H9 (cell line): ENCODE results near the gene NDUFB4. TPM values are rescaled to one million over a fixed set of nuclear protein-coding genes. Genes with fewer than 3 reads are reported as not detected.

Experiments
- DNase-seq: peaks from one replicate; pipeline ENCODE4 v3.0.0-alpha.2; 2017
- H2AFZ ChIP-seq: one replicate; pipeline ENCODE4 v1.6.1; 2013; ENCODE audit warnings: mild to moderate bottlenecking, low read length, control low read depth, moderate library complexity
- H2AK5ac ChIP-seq: 2 replicates; pipeline ENCODE4 v1.6.1; 2013; ENCODE audit warnings: low read length, control low read depth, mixed read lengths; ENCODE audit not compliant: insufficient read length
- H2BK120ac ChIP-seq: one replicate; pipeline ENCODE4 v1.6.1; 2013; ENCODE audit warnings: low read depth, mild to moderate bottlenecking, low read length, control low read depth, inconsistent platforms; ENCODE audit not compliant: poor library complexity, severe bottlenecking
- H2BK12ac ChIP-seq: 2 replicates; pipeline ENCODE4 v1.6.1; 2013; ENCODE audit warnings: low read length, control low read depth, mixed read lengths, low read depth; ENCODE audit not compliant: insufficient read length
- H2BK15ac ChIP-seq: 2 replicates; pipeline ENCODE4 v1.6.1; 2013; ENCODE audit warnings: low read depth, low read length, control low read depth
- H2BK20ac ChIP-seq: one replicate; pipeline ENCODE4 v1.6.1; 2013; ENCODE audit warnings: low read depth, mild to moderate bottlenecking, low read length, control low read depth, inconsistent platforms; ENCODE audit not compliant: poor library complexity, severe bottlenecking
- H2BK5ac ChIP-seq: 2 replicates; pipeline ENCODE4 v1.6.1; 2013; ENCODE audit warnings: low read length, control low read depth, mixed read lengths; ENCODE audit not compliant: insufficient read length
- H3K14ac ChIP-seq: 2 replicates; pipeline ENCODE4 v1.6.1; 2013; ENCODE audit warnings: low read length, control low read depth; ENCODE audit not compliant: insufficient read depth
- H3K18ac ChIP-seq: 2 replicates; pipeline ENCODE4 v1.6.1; 2013; ENCODE audit warnings: low read depth, mild to moderate bottlenecking, mixed read lengths, low read length, control low read depth; ENCODE audit not compliant: insufficient read length
- H3K23ac ChIP-seq: 2 replicates; pipeline ENCODE4 v1.6.1; 2013; ENCODE audit warnings: low read length, control low read depth, mixed read lengths, low read depth; ENCODE audit not compliant: insufficient read length
- H3K23me2 ChIP-seq: 2 replicates; pipeline ENCODE4 v1.6.1; 2013; ENCODE audit warnings: low read depth, mild to moderate bottlenecking, mixed read lengths, low read length, control low read depth; ENCODE audit not compliant: insufficient read length, poor library complexity, severe bottlenecking
- H3K27ac ChIP-seq: 2 replicates; pipeline ENCODE4 v1.5.1; 2013; ENCODE audit warnings: low read length, control low read depth, mixed read lengths, low read depth; ENCODE audit not compliant: insufficient read length
- H3K27me3 ChIP-seq: 2 replicates; pipeline ENCODE4 v1.6.1; 2013; ENCODE audit warnings: low read length, control low read depth, inconsistent platforms; ENCODE audit not compliant: insufficient read depth
- H3K4ac ChIP-seq: 2 replicates; pipeline ENCODE4 v1.6.1; 2013; ENCODE audit warnings: low read depth, mild to moderate bottlenecking, control low read depth, inconsistent platforms, low read length, moderate library complexity
- H3K4me1 ChIP-seq: 2 replicates; pipeline ENCODE4 v1.6.1; 2013; ENCODE audit warnings: low read length, control low read depth, inconsistent platforms; ENCODE audit not compliant: insufficient read depth
- H3K4me2 ChIP-seq: 2 replicates; pipeline ENCODE4 v1.6.1; 2013; ENCODE audit warnings: low read length, control low read depth, mixed read lengths; ENCODE audit not compliant: insufficient read length, insufficient read depth
- H3K56ac ChIP-seq: 2 replicates; pipeline ENCODE4 v1.6.1; 2013; ENCODE audit warnings: low read depth, mild to moderate bottlenecking, mixed read lengths, low read length, control low read depth; ENCODE audit not compliant: insufficient read length
- H3K79me1 ChIP-seq: 2 replicates; pipeline ENCODE4 v1.6.1; 2013; ENCODE audit warnings: low read depth, mild to moderate bottlenecking, moderate library complexity, low read length, control low read depth, inconsistent platforms; ENCODE audit not compliant: insufficient read depth, poor library complexity, severe bottlenecking
- H3K79me2 ChIP-seq: 2 replicates; pipeline ENCODE4 v1.6.1; 2013; ENCODE audit warnings: low read length, control low read depth, inconsistent platforms; ENCODE audit not compliant: insufficient read depth
- H3K9ac ChIP-seq: 2 replicates; pipeline ENCODE4 v1.6.1; 2013; ENCODE audit warnings: low read length, control low read depth, mixed read lengths; ENCODE audit not compliant: insufficient read length; ENCODE audit errors: extremely low read depth
- H3K9me3 ChIP-seq: one replicate; pipeline ENCODE4 v1.6.1; 2013; ENCODE audit warnings: low read depth, low read length, inconsistent platforms; ENCODE audit not compliant: control insufficient read depth
- H3T11ph ChIP-seq: one replicate; pipeline ENCODE4 v1.6.1; 2013; ENCODE audit warnings: mild to moderate bottlenecking, low read length, control low read depth, inconsistent platforms
- H4K20me1 ChIP-seq: one replicate; pipeline ENCODE4 v1.6.1; 2013; ENCODE audit not compliant: control insufficient read depth, insufficient read length, insufficient read depth
- H4K5ac ChIP-seq: 2 replicates; pipeline ENCODE4 v1.6.1; 2013; ENCODE audit warnings: low read depth, mild to moderate bottlenecking, mixed read lengths, low read length, control low read depth; ENCODE audit not compliant: insufficient read length
- H4K8ac ChIP-seq: replicated peaks from 2 replicates; pipeline ENCODE4 v1.6.1; 2013; ENCODE audit warnings: low read length, control low read depth, mixed read lengths, low read depth; ENCODE audit not compliant: insufficient read length
- H4K91ac ChIP-seq: 2 replicates; pipeline ENCODE4 v1.6.1; 2013; ENCODE audit warnings: low read depth, mild to moderate bottlenecking, moderate library complexity, mixed read lengths, low read length, control low read depth; ENCODE audit not compliant: insufficient read length
- H3K27ac Mint-ChIP-seq, 3 experiments: 2 replicates in 2 of 3; 3 replicates in 1 of 3; pipeline ENCODE4 v1.8.0; 2020 to 2021; ENCODE audit warnings: mixed read lengths in 3 of 3, mild to moderate bottlenecking in 1 of 3, moderate library complexity in 1 of 3
- H3K27me3 Mint-ChIP-seq: 2 replicates; pipeline ENCODE4 v1.8.0; 2021; ENCODE audit warnings: low read depth, mild to moderate bottlenecking, moderate library complexity, mixed read lengths
- H3K36me3 Mint-ChIP-seq, 3 experiments: 2 replicates in 2 of 3; 3 replicates in 1 of 3; pipeline ENCODE4 v1.8.0; 2020 to 2021; ENCODE audit warnings: low read depth in 3 of 3, mixed read lengths in 3 of 3; ENCODE audit not compliant: insufficient read depth in 1 of 3
- H3K4me1 Mint-ChIP-seq, 2 experiments: 2 replicates each; pipeline ENCODE4 v1.8.0; 2020; ENCODE audit warnings: mixed read lengths in 2 of 2
- H3K4me3 Mint-ChIP-seq, 2 experiments: 2 replicates in 1 of 2; 3 replicates in 1 of 2; pipeline ENCODE4 v1.8.0; 2020 to 2021; ENCODE audit warnings: mild to moderate bottlenecking in 2 of 2, mixed read lengths in 2 of 2, moderate library complexity in 1 of 2
- H3K9me3 Mint-ChIP-seq, 2 experiments: 2 replicates in 1 of 2; 3 replicates in 1 of 2; pipeline ENCODE4 v1.8.0; 2020; ENCODE audit warnings: mild to moderate bottlenecking in 2 of 2, mixed read lengths in 2 of 2, moderate library complexity in 1 of 2
- WGBS: extraction: QIAGEN DNeasy Blood & Tissue Kit; methylation state at CpG from one replicate; pipeline ENCODE4 v1.1.7; 2013; ENCODE audit warnings: missing lambda C conversion rate, low lambda C conversion rate, mixed read lengths; ENCODE audit not compliant: insufficient read length; ENCODE audit errors: extremely low coverage; 5-methylcytosine and 5-hydroxymethylcytosine counted together
- total RNA-seq: library from RNA; stranded (reverse); gene quantifications from 2 replicates; pipeline ENCODE4 v1.2.1, GENCODE V29; 2021
- TF ChIP-seq, protein P1 (sequence below): fragments of 200-600 bp; sonication (generic); conservative IDR thresholded peaks from 3 replicates; pipeline ENCODE4 v1.8.0; 2021; ENCODE audit warnings: antibody characterized with exemption, mild to moderate bottlenecking

Gene NDUFB4
- total RNA-seq, 1 experiment from 2014 or later = 217 TPM

DNA sequence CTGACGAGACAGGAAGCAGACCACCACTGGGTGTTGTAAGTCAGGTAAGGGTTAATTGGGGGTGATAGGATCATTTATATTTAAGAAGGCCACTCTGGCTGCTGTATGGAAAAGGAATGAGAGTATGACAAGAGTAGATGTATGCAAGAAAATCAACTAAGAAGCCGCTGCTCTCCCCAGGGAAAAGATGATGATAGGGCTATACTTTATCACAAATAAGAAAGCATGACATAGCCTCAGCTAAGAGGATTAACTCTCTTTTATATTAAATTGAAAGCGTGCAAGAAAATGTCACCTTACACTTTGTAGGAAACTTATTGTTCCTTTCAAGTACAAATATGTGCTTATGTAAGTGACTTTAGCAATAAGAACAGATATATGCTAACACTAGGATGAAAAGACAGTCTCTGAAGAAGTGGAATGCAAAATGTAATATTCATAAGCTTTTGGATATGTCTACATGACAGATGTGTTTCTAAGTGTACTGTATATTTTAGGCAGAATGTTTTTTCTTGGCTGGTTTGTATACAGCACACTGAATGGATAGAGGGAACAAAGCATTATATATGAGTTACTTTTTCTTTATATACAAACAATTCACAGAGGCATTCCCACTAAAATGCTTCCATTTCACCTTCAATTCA is 8.7 kb upstream of the NDUFB4 start:
- TF ChIP-seq, protein P1, sequence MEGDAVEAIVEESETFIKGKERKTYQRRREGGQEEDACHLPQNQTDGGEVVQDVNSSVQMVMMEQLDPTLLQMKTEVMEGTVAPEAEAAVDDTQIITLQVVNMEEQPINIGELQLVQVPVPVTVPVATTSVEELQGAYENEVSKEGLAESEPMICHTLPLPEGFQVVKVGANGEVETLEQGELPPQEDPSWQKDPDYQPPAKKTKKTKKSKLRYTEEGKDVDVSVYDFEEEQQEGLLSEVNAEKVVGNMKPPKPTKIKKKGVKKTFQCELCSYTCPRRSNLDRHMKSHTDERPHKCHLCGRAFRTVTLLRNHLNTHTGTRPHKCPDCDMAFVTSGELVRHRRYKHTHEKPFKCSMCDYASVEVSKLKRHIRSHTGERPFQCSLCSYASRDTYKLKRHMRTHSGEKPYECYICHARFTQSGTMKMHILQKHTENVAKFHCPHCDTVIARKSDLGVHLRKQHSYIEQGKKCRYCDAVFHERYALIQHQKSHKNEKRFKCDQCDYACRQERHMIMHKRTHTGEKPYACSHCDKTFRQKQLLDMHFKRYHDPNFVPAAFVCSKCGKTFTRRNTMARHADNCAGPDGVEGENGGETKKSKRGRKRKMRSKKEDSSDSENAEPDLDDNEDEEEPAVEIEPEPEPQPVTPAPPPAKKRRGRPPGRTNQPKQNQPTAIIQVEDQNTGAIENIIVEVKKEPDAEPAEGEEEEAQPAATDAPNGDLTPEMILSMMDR = no peak
- no peaks in the 10 kb centered on the region for H3K27me3 ChIP-seq
- H3K23ac ChIP-seq = no peak overlapping the region
- WGBS = no CpG with 5 or more reads among the region's 3 CpGs
- no peaks in the 10 kb centered on the region for H3K79me2 ChIP-seq
- H2BK12ac ChIP-seq = no peak overlapping the region
- no peaks in the 10 kb centered on the region for H3K4me1 ChIP-seq
- H3K9ac ChIP-seq = no peak overlapping the region
- no peak overlapping the region for H3K27ac Mint-ChIP-seq
- no peaks in the 10 kb centered on the region for H3K27me3 Mint-ChIP-seq
- no peak for DNase-seq
- no peaks in the 10 kb centered on the region for H3K23me2 ChIP-seq
- no peaks in the 10 kb centered on the region for H3K79me1 ChIP-seq
- no peak overlapping the region for H3K18ac ChIP-seq
- no peak overlapping the region for H2BK5ac ChIP-seq
- H3K4me3 Mint-ChIP-seq = no peak overlapping the region
- H3K4me1 Mint-ChIP-seq = no peaks in the 10 kb centered on the region
- H2AFZ ChIP-seq = no peak overlapping the region
- H3K9me3 ChIP-seq = no peaks in the 10 kb centered on the region
- H3K27ac ChIP-seq = no peak overlapping the region
- H2BK20ac ChIP-seq = no peak overlapping the region
- H2BK15ac ChIP-seq = no peak overlapping the region
- no peak overlapping the region for H4K5ac ChIP-seq
- H2BK120ac ChIP-seq = no peak overlapping the region
- no peak overlapping the region for H3K56ac ChIP-seq
- H3T11ph ChIP-seq = no peak overlapping the region
- no peak overlapping the region for H3K4ac ChIP-seq
- H2AK5ac ChIP-seq = no peak overlapping the region
- no peak overlapping the region for H3K4me2 ChIP-seq
- H3K9me3 Mint-ChIP-seq = no peaks in the 10 kb centered on the region; a peak in 2 of 5 replicates
- no peaks in the 10 kb centered on the region for H4K20me1 ChIP-seq
- no peak overlapping the region for H3K14ac ChIP-seq
- no peak overlapping the region for H4K91ac ChIP-seq
- no peak overlapping the region for H4K8ac ChIP-seq
- peaks cover 0 to 2% (median 0%) of the 10 kb centered on the region in 3 experiments; a peak in 1 of 7 replicates for H3K36me3 Mint-ChIP-seq
